Breast epithelium (tissue), 4 donors: ENCODE results near the gene TMEM123. TPM values are rescaled to one million over a fixed set of nuclear protein-coding genes. Genes with fewer than 3 reads are reported as not detected.

Source experiments
- DNase-seq, 2 donors: peaks; one replicate each; pipeline ENCODE4 v3.0.0-alpha.2; 2019; ENCODE audit warnings: low spot score in 2 of 2
- H3K27ac ChIP-seq, 2 donors: fragments of 200-600 bp; sonication (generic) in 1 of 2; one replicate each; pipeline ENCODE4 v1.5.1; 2016 to 2019; ENCODE audit warnings: mild to moderate bottlenecking in 1 of 2
- H3K27me3 ChIP-seq, 2 donors: fragments of 200-600 bp; sonication (generic) in 1 of 2; one replicate each; pipeline versions ENCODE4 v1.5.1 to v1.6.0; 2017 to 2019; ENCODE audit warnings: control low read depth in 1 of 2, mild to moderate bottlenecking in 1 of 2
- H3K36me3 ChIP-seq: fragments of 200-600 bp; one replicate; pipeline ENCODE4 v1.5.1; 2019
- H3K4me1 ChIP-seq, 2 donors: fragments of 200-600 bp; sonication (generic); one replicate each; pipeline ENCODE4 v1.5.1; 2016 to 2019; ENCODE audit warnings: control low read depth in 1 of 2
- H3K4me3 ChIP-seq, 3 donors: fragments of 200-600 bp; sonication (generic); 1 replicate in 2 of 3; 2 replicates in 1 of 3; pipeline ENCODE4 v1.5.1; 2016 to 2019; ENCODE audit warnings: mild to moderate bottlenecking in 3 of 3, moderate library complexity in 2 of 3
- H3K9me3 ChIP-seq, 2 donors: fragments of 200-600 bp; sonication (generic) in 1 of 2; one replicate each; pipeline ENCODE4 v1.5.1; 2016 to 2019; ENCODE audit warnings: control low read depth in 1 of 2
- POLR2A ChIP-seq: fragments of 450-650 bp; IDR thresholded peaks from one replicate; pipeline ENCODE4 v1.6.1; 2016; ENCODE audit warnings: antibody characterized with exemption, mild to moderate bottlenecking, moderate library complexity
- POLR2AphosphoS5 ChIP-seq, 3 donors: sonication (generic); formaldehyde crosslinking; IDR thresholded peaks; one replicate each; pipeline ENCODE4 v1.6.1; 2017; ENCODE audit warnings: antibody characterized with exemption in 3 of 3
- intact Hi-C: fragments of 100-400 bp; cut with DNase I; formaldehyde crosslinking; loops from one replicate; pipeline ENCODE4 v1.15.1; 2023; ENCODE audit warnings: low total_unique reads
- total RNA-seq, 3 donors: library from RNA; depleted of rRNA; stranded (reverse); fragments of >200 nt; gene quantifications; one replicate each; pipeline ENCODE4 v1.1.0, GENCODE V29; 2016
- TF ChIP-seq, protein P1 (sequence below), 3 donors: fragments of 450-650 bp; IDR thresholded peaks; one replicate each; pipeline ENCODE4 v1.5.1; 2016 to 2017; ENCODE audit warnings: antibody characterized with exemption in 3 of 3, mild to moderate bottlenecking in 3 of 3, moderate library complexity in 3 of 3

Gene TMEM123
- total RNA-seq, 3 donors from 2014 or later: 74.6 to 307 (median 167) TPM

DNA sequence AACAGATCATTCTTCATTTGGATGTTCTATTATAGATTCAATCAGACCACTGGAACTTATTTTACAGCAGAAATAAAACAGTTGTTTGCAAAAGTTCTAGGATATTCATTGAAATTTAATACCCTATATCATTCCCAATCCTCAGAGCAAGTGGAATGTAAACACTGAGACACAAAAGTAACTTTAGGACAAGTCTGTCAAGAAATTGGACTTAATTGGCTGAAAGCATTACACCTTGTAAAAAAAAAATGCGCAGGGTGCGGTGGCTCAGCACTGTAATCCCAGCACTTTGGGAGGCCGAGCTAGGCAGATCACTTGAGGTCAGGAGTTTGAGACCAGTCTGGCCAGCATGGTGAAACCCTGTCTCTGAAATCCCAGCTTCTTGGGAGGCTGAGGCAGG, 29.9 kb upstream of the TMEM123 start:
- H3K9me3 ChIP-seq: no peaks in the 10 kb centered on the region
- no peaks in the 10 kb centered on the region for H3K27me3 ChIP-seq
- no peaks in the 10 kb centered on the region for H3K36me3 ChIP-seq
- no peak overlapping the region for H3K4me3 ChIP-seq
- no peak for DNase-seq
- no peak for TF ChIP-seq POLR2A
- TF ChIP-seq POLR2AphosphoS5 (IDR thresholded peaks at IDR 0.05): no peak
- TF ChIP-seq, protein P1, sequence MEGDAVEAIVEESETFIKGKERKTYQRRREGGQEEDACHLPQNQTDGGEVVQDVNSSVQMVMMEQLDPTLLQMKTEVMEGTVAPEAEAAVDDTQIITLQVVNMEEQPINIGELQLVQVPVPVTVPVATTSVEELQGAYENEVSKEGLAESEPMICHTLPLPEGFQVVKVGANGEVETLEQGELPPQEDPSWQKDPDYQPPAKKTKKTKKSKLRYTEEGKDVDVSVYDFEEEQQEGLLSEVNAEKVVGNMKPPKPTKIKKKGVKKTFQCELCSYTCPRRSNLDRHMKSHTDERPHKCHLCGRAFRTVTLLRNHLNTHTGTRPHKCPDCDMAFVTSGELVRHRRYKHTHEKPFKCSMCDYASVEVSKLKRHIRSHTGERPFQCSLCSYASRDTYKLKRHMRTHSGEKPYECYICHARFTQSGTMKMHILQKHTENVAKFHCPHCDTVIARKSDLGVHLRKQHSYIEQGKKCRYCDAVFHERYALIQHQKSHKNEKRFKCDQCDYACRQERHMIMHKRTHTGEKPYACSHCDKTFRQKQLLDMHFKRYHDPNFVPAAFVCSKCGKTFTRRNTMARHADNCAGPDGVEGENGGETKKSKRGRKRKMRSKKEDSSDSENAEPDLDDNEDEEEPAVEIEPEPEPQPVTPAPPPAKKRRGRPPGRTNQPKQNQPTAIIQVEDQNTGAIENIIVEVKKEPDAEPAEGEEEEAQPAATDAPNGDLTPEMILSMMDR (IDR thresholded peaks at IDR 0.05): no peak
- H3K4me1 ChIP-seq: no peaks in the 10 kb centered on the region
- no peak overlapping the region for H3K27ac ChIP-seq
- intact Hi-C loops: no loop called here

DNA sequence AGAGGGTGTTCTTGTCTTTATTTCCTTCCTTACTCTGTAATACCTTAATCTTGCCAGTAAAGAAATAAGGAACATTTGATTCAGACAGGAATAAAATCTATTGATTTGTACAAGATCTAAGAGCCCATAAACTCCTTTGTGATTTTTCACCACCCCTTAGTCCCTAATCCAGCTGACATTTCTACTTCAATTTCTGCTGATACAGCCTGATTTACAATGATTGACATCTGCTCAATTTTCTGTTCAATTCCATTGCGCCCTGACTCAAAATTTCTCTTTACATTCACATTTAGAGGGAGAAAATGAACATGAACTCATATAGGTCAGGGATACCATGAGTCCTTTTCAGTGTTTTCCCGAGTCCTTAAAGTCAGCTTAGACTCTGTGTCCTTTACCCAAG, 27.2 kb upstream of the TMEM123 start:
- no peaks in the 10 kb centered on the region for H3K4me1 ChIP-seq
- no peaks in the 10 kb centered on the region for H3K36me3 ChIP-seq
- no peaks in the 10 kb centered on the region for H3K27me3 ChIP-seq
- H3K9me3 ChIP-seq: no peaks in the 10 kb centered on the region
- no peak overlapping the region for H3K4me3 ChIP-seq
- peak overlapping the region; percentile 26 to 52 for H3K27ac ChIP-seq
- DNase-seq: no peak
- intact Hi-C loops: no loop called here
- TF ChIP-seq POLR2A (no peak), POLR2AphosphoS5 (IDR thresholded peaks at IDR 0.05) (no peak)
- TF ChIP-seq, protein P1 (IDR thresholded peaks at IDR 0.05): no peak

DNA sequence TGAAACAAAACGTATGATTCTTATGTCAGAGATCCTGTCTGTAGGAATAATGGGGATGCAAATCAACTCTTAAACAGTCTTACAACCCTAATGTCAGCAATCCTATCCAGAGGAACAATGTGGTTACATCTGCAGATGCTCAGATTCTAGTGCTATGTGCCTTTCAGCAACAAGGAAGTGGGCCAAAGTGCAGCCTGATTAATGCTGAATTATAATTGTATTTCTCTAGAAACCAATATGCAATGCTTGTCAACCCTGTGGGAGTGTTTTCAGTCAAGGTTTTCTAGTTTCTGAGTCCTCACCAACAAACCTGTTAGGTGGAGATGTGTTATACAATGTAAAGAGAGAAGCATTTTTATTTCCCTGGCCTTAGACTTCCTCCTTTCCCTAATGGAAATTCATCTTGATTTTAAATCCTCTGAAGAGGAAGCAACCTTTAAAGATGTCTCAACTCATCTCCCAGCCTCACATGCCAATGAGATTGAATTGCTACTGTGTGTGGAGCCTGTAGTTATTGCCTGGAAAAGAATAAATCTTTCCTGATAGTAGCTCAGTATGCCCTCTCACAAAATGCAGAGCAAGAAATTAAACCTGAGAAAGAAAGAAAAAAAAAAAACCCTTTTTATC, 26.2 kb upstream of the TMEM123 start:
- H3K27me3 ChIP-seq: no peaks in the 10 kb centered on the region
- H3K9me3 ChIP-seq: no peaks in the 10 kb centered on the region
- peak overlapping the region in 1 of 2 donors; percentile 52 for H3K27ac ChIP-seq
- H3K36me3 ChIP-seq: no peaks in the 10 kb centered on the region
- no peak for DNase-seq
- no peaks in the 10 kb centered on the region for H3K4me1 ChIP-seq
- intact Hi-C loops: no loop called here
- TF ChIP-seq POLR2A (no peak), POLR2AphosphoS5 (IDR thresholded peaks at IDR 0.05) (no peak)
- TF ChIP-seq, protein P1 (IDR thresholded peaks at IDR 0.05): no peak
- no peak overlapping the region for H3K4me3 ChIP-seq

DNA sequence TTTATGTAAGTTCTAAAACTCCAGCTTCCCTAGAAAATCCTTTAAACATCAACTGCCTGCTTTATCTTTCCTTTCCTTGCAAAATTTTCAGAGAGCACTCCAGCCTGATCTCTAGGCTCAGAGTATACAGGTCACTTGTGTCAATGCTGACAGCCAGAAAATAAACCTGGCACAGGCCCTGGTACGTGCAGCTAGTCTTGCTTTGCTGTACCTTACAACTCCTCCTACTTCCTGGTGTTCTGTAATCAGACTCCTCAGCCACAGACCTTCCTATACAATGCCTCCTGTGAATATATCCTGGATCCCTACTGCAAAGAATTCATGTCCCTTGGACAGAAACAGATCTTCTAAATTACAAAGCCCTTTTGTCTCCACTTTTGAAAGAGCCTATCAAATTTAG, 24.2 kb upstream of the TMEM123 start:
- intact Hi-C loops: no loop called here
- Histone ChIP-seq H3K4me3 (no peak overlapping the region), H3K4me1 (no peaks in the 10 kb centered on the region), H3K27me3 (no peaks in the 10 kb centered on the region), H3K9me3 (no peaks in the 10 kb centered on the region), H3K27ac (peak overlapping the region; percentile 34 to 62), H3K36me3 (no peaks in the 10 kb centered on the region)
- DNase-seq: peak in 1 of 2 donors; percentile 50
- TF ChIP-seq POLR2A: no peak
- TF ChIP-seq, protein P1 (IDR thresholded peaks at IDR 0.05): no peak
- TF ChIP-seq POLR2AphosphoS5 (IDR thresholded peaks at IDR 0.05): no peak

DNA sequence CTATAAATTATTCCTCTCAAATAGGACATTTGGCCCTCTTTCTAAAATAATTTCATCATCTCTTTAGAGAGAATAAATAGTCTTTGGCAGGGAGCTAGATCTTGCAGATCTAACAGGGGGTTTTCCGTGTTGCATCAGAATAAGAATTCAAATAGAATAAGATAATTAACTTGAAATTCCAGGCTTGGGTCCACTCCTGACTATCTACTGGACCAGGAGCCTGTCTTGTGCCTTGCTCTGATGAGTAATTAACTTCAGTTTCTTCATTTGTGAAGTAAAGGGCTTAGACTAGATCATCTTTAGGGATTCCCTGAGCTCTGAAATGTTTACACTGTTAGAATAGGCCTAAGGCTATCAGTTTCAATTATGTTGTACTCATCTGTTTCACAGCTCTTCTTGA, 23.5 kb upstream of the TMEM123 start:
- H3K27ac ChIP-seq: peak overlapping the region in 1 of 2 donors; percentile 34
- no peaks in the 10 kb centered on the region for H3K4me1 ChIP-seq
- no peaks in the 10 kb centered on the region for H3K27me3 ChIP-seq
- no peak for TF ChIP-seq POLR2A
- TF ChIP-seq POLR2AphosphoS5 (IDR thresholded peaks at IDR 0.05): no peak
- TF ChIP-seq, protein P1 (IDR thresholded peaks at IDR 0.05): no peak
- no peak for DNase-seq
- intact Hi-C loops: no loop called here
- no peaks in the 10 kb centered on the region for H3K9me3 ChIP-seq
- H3K4me3 ChIP-seq: no peak overlapping the region
- no peaks in the 10 kb centered on the region for H3K36me3 ChIP-seq
